ENCODE results near the gene BTF3.

- no peak for TF ChIP-seq CTCF (IDR thresholded peaks at IDR 0.05; ENCODE audit: borderline replicate concordance, extremely low read depth, low read length, poor library complexity, severe bottlenecking)
- no peak for TF ChIP-seq EZH2 (IDR thresholded peaks at IDR 0.05; ENCODE audit: borderline replicate concordance, low read depth, low read length, severe bottlenecking)
Observed at GRCh38 chr5:73514418-73514817, 16.2 kb downstream of the BTF3 start.

Data from DND-41 (cell line).